ENCODE measurements around the gene PNMA8B. TPM values are rescaled to one million over a fixed set of nuclear protein-coding genes. Genes with fewer than 3 reads are reported as not detected.
"Not testable (repeated sequence)": the region's sequence is repeated elsewhere in the genome, so short reads cannot be mapped to it uniquely, and the experiment has no call there.

PNMA8B gene
- total RNA-seq, 4 donors from 2014 or later, result 3.1 to 4.2 (median 3.7) TPM

DNA sequence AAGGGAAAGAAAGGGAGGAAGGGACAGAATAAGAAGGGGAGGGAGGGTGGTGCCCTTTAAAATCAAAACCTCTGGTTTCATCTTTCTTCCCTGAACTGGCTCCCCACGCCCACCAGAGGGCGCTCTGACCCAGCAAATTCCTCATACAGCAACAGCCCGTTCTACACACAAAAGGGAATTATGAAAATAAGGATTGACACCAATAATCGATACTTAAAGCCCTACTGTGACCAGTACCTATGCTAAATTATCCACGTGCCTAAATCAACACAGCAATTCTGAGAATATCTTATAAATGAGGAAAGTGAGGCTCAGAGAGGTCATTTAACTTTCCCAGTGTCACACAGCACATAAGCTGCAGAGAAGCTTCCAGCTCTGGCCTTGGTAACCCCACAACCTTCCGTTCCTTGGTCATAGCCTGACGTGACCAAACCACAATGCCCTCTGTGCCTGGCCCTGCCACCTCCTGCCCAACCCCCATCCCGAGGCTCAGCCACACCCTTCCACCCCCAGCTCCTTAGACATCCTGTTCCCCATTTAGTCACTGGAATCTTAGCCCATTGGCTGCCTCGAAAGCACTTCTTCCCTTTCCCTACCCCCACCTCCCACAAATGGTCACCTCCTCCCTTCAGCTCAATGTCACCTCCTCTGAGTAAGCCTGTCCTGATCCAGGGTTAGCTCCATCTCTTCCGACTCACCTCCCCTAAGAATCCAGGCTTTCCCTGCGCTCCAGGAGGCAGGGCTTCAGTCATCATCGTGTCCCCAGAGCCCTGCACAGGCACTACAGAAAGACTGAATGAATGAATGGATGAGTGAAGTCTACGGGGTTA, 34.2 kb upstream of the PNMA8B start:
- Histone ChIP-seq H3K27ac (no peak overlapping the region), H3K27me3 (peaks cover 0 to 16% of the 10 kb centered on the region in 2 donors), H3K9me3 (peaks cover 0 to under 1% (median 0%) of the 10 kb centered on the region in 4 donors), H3K4me3 (peak overlapping the region in 1 of 4 donors; percentile 7), H3K4me1 (peaks cover 0 to 16% (median 5%) of the 10 kb centered on the region in 4 donors), H3K36me3 (peaks cover 0 to 13% (median 0%) of the 10 kb centered on the region in 3 donors)
- TF ChIP-seq, protein P1, sequence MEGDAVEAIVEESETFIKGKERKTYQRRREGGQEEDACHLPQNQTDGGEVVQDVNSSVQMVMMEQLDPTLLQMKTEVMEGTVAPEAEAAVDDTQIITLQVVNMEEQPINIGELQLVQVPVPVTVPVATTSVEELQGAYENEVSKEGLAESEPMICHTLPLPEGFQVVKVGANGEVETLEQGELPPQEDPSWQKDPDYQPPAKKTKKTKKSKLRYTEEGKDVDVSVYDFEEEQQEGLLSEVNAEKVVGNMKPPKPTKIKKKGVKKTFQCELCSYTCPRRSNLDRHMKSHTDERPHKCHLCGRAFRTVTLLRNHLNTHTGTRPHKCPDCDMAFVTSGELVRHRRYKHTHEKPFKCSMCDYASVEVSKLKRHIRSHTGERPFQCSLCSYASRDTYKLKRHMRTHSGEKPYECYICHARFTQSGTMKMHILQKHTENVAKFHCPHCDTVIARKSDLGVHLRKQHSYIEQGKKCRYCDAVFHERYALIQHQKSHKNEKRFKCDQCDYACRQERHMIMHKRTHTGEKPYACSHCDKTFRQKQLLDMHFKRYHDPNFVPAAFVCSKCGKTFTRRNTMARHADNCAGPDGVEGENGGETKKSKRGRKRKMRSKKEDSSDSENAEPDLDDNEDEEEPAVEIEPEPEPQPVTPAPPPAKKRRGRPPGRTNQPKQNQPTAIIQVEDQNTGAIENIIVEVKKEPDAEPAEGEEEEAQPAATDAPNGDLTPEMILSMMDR (IDR thresholded peaks at IDR 0.05), result peak; percentile 84 to 92 (median 90)
- TF ChIP-seq EP300 (IDR thresholded peaks at IDR 0.05) (peak in 1 of 2 donors; percentile 50), POLR2A (IDR thresholded peaks at IDR 0.05) (no peak)
- 5 to 12% methylated on average over 13 of the region's 13 CpGs for WGBS, 2 donors
- DNase-seq (ENCODE audit: low spot score in 2 of 2), result peak; percentile 30 to 53

DNA sequence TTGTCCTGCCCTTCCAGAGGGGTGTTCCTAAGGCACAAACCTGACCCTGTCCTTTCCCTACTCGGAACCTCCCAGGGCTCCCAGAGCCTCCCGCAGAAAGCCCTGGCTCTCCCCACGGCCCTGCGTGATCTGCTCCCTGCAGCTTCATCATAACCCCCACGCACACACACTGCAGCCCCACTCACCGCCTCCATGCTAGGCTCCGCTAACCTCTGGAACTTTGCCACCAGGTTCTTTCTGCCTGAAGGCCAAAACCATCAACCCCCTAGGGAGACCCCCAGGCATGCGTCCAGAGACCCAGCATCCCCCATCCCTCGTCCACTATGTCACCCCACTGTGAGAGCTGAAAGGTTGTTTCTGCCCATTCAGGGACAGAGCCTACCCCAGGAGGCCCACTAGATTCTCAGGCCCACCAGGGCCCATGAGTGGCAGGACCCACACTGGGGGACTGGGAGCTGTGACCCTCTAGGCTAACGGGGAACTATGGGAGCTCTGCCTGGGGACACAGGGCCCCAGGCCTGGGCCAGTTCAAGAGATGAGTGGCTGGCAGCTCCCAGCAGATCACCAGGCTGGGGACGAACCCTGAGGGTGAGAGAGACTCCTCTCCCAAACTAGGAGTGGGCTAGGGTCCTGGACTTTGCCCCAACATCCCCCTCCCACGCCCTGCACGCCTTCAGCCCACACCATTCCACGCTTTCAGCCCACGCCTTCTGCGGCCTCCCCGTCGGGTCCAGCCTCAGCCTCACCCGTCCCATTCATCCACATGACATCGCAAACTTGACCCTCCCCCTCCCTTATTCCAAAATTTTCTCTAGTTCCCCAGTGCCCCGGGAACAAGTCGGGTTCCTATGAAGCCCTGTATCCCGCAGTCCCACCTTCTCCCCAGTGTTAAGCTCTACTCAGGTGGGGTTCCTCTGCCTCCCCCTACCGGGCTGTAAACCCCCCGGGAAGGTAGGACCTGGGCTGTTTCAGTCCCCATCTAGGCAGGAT, 33.2 kb upstream of the PNMA8B start:
- Histone ChIP-seq H3K9me3 (peaks cover 0 to 7% (median 0%) of the 10 kb centered on the region in 4 donors), H3K36me3 (peaks cover 0 to 23% (median 0%) of the 10 kb centered on the region in 3 donors), H3K4me3 (peak overlapping the region in 1 of 4 donors; percentile 7), H3K27ac (no peak overlapping the region), H3K4me1 (peaks cover 0 to 16% (median 5%) of the 10 kb centered on the region in 4 donors), H3K27me3 (peaks cover 0 to 16% of the 10 kb centered on the region in 2 donors)
- DNase-seq (ENCODE audit: low spot score in 2 of 2), result no peak
- 40 to 45% methylated on average over 25 of the region's 25 CpGs for WGBS, 2 donors
- no peak for TF ChIP-seq EP300 (IDR thresholded peaks at IDR 0.05)
- no peak for TF ChIP-seq POLR2A (IDR thresholded peaks at IDR 0.05)
- TF ChIP-seq, protein P1 (IDR thresholded peaks at IDR 0.05), result no peak

DNA sequence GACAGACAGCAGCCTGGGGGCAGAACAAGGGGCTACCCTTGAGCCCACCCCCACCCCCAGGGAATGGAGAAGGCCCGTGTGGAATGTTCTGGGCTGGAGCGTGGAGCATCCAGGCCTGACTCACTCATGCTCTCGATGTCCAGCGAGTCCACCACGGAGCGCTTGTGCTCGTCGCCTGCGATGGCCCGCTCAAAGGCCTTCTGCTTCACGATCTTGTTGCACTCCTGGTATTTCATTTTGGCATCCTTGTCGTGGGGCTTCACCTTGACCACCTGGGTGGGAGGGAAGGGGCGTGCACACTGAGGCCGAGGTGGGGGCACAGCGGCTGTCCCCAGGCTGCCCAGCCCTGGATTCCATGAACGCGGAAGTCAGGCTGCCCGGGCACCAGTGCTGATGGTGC, 31.1 kb upstream of the PNMA8B start:
- DNase-seq (ENCODE audit: low spot score in 2 of 2); H3K9me3 ChIP-seq; H3K4me3 ChIP-seq; H3K27ac ChIP-seq: not testable (repeated sequence)
- Histone ChIP-seq H3K4me1 (peaks cover 0 to 16% (median 5%) of the 10 kb centered on the region in 4 donors), H3K36me3 (peaks cover 0 to 28% (median 0%) of the 10 kb centered on the region in 3 donors), H3K27me3 (peaks cover 0 to 12% of the 10 kb centered on the region in 2 donors)
- WGBS, 2 donors, result 90 to 95% methylated on average over 15 to 18 of the region's 18 CpGs

DNA sequence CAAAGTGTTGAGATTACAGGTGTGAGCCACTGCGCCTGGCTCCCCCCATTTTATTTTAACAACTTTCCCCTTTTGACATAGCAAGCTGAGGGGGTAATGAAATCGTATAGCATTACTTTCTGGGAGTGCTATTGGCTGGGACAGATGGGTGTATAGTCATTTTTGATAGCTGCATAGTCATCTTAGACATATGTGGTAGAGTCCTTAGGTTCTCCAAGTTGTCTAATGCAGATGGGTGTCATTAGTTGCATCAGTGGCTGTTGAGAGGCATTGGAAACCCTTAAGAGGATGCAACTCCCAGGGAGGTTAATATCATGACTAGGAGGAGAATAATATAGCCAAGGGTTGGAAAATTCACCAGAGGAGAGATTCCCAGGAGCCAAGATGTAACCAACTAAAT, 28.6 kb upstream of the PNMA8B start:
- H3K9me3 ChIP-seq, result peaks cover 0 to 7% (median 0%) of the 10 kb centered on the region in 4 donors
- peaks cover 0 to 4% (median under 1%) of the 10 kb centered on the region in 4 donors for H3K4me1 ChIP-seq
- H3K27me3 ChIP-seq, result no peaks in the 10 kb centered on the region
- no peak for DNase-seq (ENCODE audit: low spot score in 2 of 2)
- no peak overlapping the region for H3K4me3 ChIP-seq
- 85 to 90% methylated on average over 2 of the region's 2 CpGs for WGBS, 2 donors
- TF ChIP-seq, protein P1 (IDR thresholded peaks at IDR 0.05), result no peak
- TF ChIP-seq EP300 (IDR thresholded peaks at IDR 0.05), result no peak
- no peak for TF ChIP-seq POLR2A (IDR thresholded peaks at IDR 0.05)
- peaks cover 0 to 33% (median 0%) of the 10 kb centered on the region in 3 donors for H3K36me3 ChIP-seq
- no peak overlapping the region for H3K27ac ChIP-seq

DNA sequence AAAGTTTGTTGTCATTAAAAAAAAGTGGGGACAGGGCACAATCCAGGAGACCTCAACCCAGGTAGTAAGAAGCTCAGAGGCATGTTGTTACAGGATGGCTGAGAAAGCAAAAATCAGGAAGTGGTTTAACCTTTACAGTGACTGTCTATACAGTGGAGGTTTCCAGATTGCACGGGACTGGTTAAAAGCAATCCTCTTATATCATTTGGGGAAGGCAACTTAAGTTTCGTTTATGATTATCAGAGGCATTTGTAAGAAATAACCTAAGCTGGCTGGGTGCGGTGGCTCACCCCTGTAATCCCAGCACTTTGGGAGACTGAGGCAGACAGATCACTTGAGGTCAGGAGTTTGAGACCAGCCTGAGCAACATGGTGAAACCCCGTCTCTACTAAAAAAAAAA, 27.3 kb upstream of the PNMA8B start:
- H3K27ac ChIP-seq; H3K4me3 ChIP-seq; H3K9me3 ChIP-seq; H3K27me3 ChIP-seq; H3K4me1 ChIP-seq; DNase-seq (ENCODE audit: low spot score in 2 of 2): not testable (repeated sequence)
- 71 to 84% methylated on average over 4 of the region's 4 CpGs for WGBS, 2 donors
- peaks cover 0 to 33% (median 0%) of the 10 kb centered on the region in 3 donors for H3K36me3 ChIP-seq
